Common myeloid progenitor, CD34-positive (primary cell): Measurements from ENCODE around the gene C1QTNF9.
"Not testable (repeated sequence)": the region's sequence is repeated elsewhere in the genome, so short reads cannot be mapped to it uniquely, and the experiment has no call there.

Experiments
- CTCF ChIA-PET: fragments of 350-600 bp; sonication (Branson Sonifier 250); formaldehyde crosslinking; loops from one replicate; lab custom pipeline; 2021; ENCODE audit warnings: antibody characterized with exemption; lab: Charles Lee
- POLR2A ChIA-PET: fragments of 350-600 bp; sonication (Branson Sonifier 250); formaldehyde crosslinking; loops from one replicate; lab custom pipeline; 2021; ENCODE audit warnings: antibody characterized with exemption; lab: Charles Lee
- DNase-seq, 3 donors: peaks; one replicate each; pipeline versions ENCODE4 v3.0.0 to v3.0.0-alpha.2; 2013
- H3K27ac ChIP-seq, 2 experiments: 1 replicate in 1 of 2; 2 replicates in 1 of 2; pipeline ENCODE4 v1.7.0; 2013; ENCODE audit warnings: inconsistent platforms in 2 of 2, low read length in 2 of 2, mild to moderate bottlenecking in 2 of 2, low read depth in 1 of 2, moderate library complexity in 1 of 2; ENCODE audit not compliant: severe bottlenecking in 2 of 2, insufficient read depth in 1 of 2, poor library complexity in 1 of 2
- H3K27me3 ChIP-seq, 5 experiments: replicated peaks in 2 of 5; 1 replicate in 3 of 5; 2 replicates in 2 of 5; pipeline versions ENCODE4 v1.6.1 to v1.7.0; 2013; ENCODE audit warnings: low read length in 4 of 5, mild to moderate bottlenecking in 2 of 5, moderate library complexity in 2 of 5, inconsistent platforms in 1 of 5; ENCODE audit not compliant: insufficient read depth in 5 of 5, control insufficient read depth in 4 of 5
- H3K36me3 ChIP-seq, 4 experiments: 1 replicate in 2 of 4; 2 replicates in 2 of 4; pipeline versions ENCODE4 v1.6.1 to v1.7.0; 2013; ENCODE audit warnings: low read length in 3 of 4, control low read depth in 1 of 4, mild to moderate bottlenecking in 1 of 4; ENCODE audit not compliant: control insufficient read depth in 4 of 4, insufficient read depth in 4 of 4
- H3K4me1 ChIP-seq, 4 experiments: 1 replicate in 3 of 4; 2 replicates in 1 of 4; pipeline versions ENCODE4 v1.6.1 to v1.7.1; 2013; ENCODE audit warnings: low read length in 3 of 4, mild to moderate bottlenecking in 3 of 4, control low read depth in 1 of 4, inconsistent platforms in 1 of 4, moderate library complexity in 1 of 4; ENCODE audit not compliant: control insufficient read depth in 4 of 4, insufficient read depth in 4 of 4; ENCODE audit errors: control extremely low read depth in 1 of 4
- H3K4me3 ChIP-seq, 7 experiments: 1 replicate in 4 of 7; 2 replicates in 3 of 7; pipeline versions ENCODE4 v1.5.1 to v1.7.0; 2013; ENCODE audit warnings: mild to moderate bottlenecking in 7 of 7, low read length in 6 of 7, moderate library complexity in 6 of 7, inconsistent platforms in 2 of 7, low read depth in 2 of 7, control low read depth in 1 of 7; ENCODE audit not compliant: insufficient read depth in 4 of 7, control insufficient read depth in 1 of 7; ENCODE audit errors: extremely low read depth in 1 of 7
- H3K9me3 ChIP-seq, 5 experiments: 1 replicate in 4 of 5; 2 replicates in 1 of 5; pipeline versions ENCODE4 v1.6.1 to v1.7.1; 2013; ENCODE audit warnings: low read length in 4 of 5, mild to moderate bottlenecking in 2 of 5, inconsistent platforms in 1 of 5, low read depth in 1 of 5, moderate library complexity in 1 of 5; ENCODE audit not compliant: control insufficient read depth in 4 of 5, insufficient read depth in 2 of 5; ENCODE audit errors: control extremely low read depth in 1 of 5
- WGBS: methylation state at CpG from one replicate; pipeline ENCODE4 v1.1.5; 2013; ENCODE audit not compliant: insufficient coverage; 5-methylcytosine and 5-hydroxymethylcytosine counted together

The C1QTNF9 gene

GRCh38 chr13:24327598-24327997, 18.2 kb downstream of the C1QTNF9 start:
- H3K27ac ChIP-seq, CTCF ChIA-PET, H3K36me3 ChIP-seq, DNase-seq, H3K9me3 ChIP-seq, H3K4me1 ChIP-seq, POLR2A ChIA-PET: not testable (repeated sequence)
- Histone ChIP-seq H3K4me3 (peak overlapping the region in 2 of 7 experiments; percentile 28 to 51), H3K27me3 (peaks cover 0 to 18% (median 5%) of the 10 kb centered on the region in 5 experiments)
- 72% methylated on average over 18 of the region's 23 CpGs for WGBS

GRCh38 chr13:24328145-24328544, 18.8 kb downstream of the C1QTNF9 start:
- peaks cover 0 to 2% (median 0%) of the 10 kb centered on the region in 4 experiments for H3K4me1 ChIP-seq
- 48% methylated on average over 18 of the region's 38 CpGs for WGBS
- H3K36me3 ChIP-seq: no peaks in the 10 kb centered on the region
- H3K27ac ChIP-seq: no peak overlapping the region
- ChIA-PET CTCF (no interaction called here), POLR2A (no interaction called here)
- peak in 2 of 3 donors; percentile 43 for DNase-seq
- H3K9me3 ChIP-seq: no peaks in the 10 kb centered on the region
- peak overlapping the region in 4 of 7 experiments; percentile 28 to 51 (median 43) for H3K4me3 ChIP-seq
- H3K27me3 ChIP-seq: peaks cover 0 to 18% (median 5%) of the 10 kb centered on the region in 5 experiments

DNA sequence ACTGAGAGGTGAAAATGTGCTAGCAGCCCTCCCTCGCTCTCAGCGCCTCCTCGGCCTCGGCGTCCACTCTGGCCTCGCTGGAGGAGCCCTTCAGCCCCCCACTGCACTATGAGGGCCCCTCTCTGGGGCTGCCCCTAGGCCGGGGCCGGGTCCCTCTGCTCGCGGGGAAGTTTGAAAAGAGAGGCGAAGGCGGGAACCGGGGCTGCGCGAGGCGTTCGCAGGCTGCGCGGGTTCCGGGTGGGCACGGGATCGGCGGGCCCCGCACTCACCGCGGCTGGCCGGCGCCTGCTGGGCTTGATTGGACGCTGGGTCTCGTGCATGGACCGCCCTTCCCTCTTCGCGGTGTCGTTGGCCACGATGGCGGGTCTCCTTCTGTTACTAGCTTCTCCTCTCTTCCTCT, 29.3 kb downstream of the C1QTNF9 start:
- ChIA-PET POLR2A (no interaction called here), CTCF (no interaction called here)
- Histone ChIP-seq H3K4me1 (no peaks in the 10 kb centered on the region), H3K9me3 (peaks cover 0 to 4% (median 0%) of the 10 kb centered on the region in 5 experiments), H3K27me3 (peaks cover 0 to 16% (median 0%) of the 10 kb centered on the region in 5 experiments), H3K4me3 (no peak overlapping the region), H3K36me3 (no peaks in the 10 kb centered on the region), H3K27ac (no peak overlapping the region)
- 95% methylated on average over 32 of the region's 36 CpGs for WGBS
- DNase-seq: no peak

GRCh38 chr13:24339937-24340607, 30.7 kb downstream of the C1QTNF9 start:
- POLR2A ChIA-PET: no interaction called here
- Histone ChIP-seq H3K36me3 (no peaks in the 10 kb centered on the region), H3K27ac (no peak overlapping the region), H3K9me3 (peaks cover 0 to 4% (median 0%) of the 10 kb centered on the region in 5 experiments), H3K4me3 (no peak overlapping the region), H3K4me1 (no peaks in the 10 kb centered on the region), H3K27me3 (peaks cover 0 to 16% (median 0%) of the 10 kb centered on the region in 5 experiments)
- CTCF ChIA-PET: no interaction called here
- 80% methylated on average over 17 of the region's 35 CpGs for WGBS
- no peak for DNase-seq

DNA sequence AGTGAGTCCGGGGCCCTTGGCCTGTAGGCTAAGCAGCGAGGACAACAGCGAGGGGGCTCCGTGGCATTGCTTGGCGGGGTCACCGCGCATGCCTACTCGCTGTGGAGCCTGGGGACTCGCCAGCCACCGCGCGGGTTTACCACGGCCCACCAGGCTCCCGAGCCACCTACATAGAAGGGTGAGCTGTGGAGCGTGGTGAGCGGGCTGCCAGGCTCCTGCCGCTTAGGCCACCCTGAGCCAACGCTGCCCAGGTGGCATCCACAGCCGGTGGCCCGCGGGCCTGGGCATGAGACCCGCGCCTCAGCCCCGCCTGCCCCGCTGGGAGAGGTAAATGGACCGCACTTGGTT, 31.2 kb downstream of the C1QTNF9 start:
- H3K27ac ChIP-seq: no peak overlapping the region
- POLR2A ChIA-PET: no interaction called here
- H3K9me3 ChIP-seq: peaks cover 0 to 4% (median 0%) of the 10 kb centered on the region in 5 experiments
- no peak overlapping the region for H3K4me3 ChIP-seq
- H3K36me3 ChIP-seq: no peaks in the 10 kb centered on the region
- DNase-seq: no peak
- CTCF ChIA-PET: no interaction called here
- WGBS: 80% methylated on average over 26 of the region's 26 CpGs
- peaks cover 0 to 16% (median 0%) of the 10 kb centered on the region in 5 experiments for H3K27me3 ChIP-seq
- H3K4me1 ChIP-seq: no peaks in the 10 kb centered on the region

- Histone ChIP-seq H3K4me1 (no peaks in the 10 kb centered on the region), H3K27me3 (peaks cover 0 to 16% (median 0%) of the 10 kb centered on the region in 5 experiments), H3K9me3 (peaks cover 0 to 4% (median 0%) of the 10 kb centered on the region in 5 experiments), H3K36me3 (no peaks in the 10 kb centered on the region), H3K27ac (no peak overlapping the region), H3K4me3 (no peak overlapping the region)
- ChIA-PET CTCF (interaction anchor here (1.1 kb wide), 1 partner anchor 26 kb away, joined by 3 read pairs; no protein-coding TSS in a partner anchor), POLR2A (no interaction called here)
- DNase-seq: peak in 1 of 3 donors; percentile 6
- WGBS: 63% methylated on average over 2 of the region's 3 CpGs
Measured at GRCh38 chr13:24341439-24341838, 32.1 kb downstream of the C1QTNF9 start.

- Histone ChIP-seq H3K4me1 (no peaks in the 10 kb centered on the region), H3K27ac (no peak overlapping the region), H3K27me3 (peaks cover 0 to 2% (median 0%) of the 10 kb centered on the region in 5 experiments), H3K4me3 (no peak overlapping the region), H3K36me3 (no peaks in the 10 kb centered on the region), H3K9me3 (no peaks in the 10 kb centered on the region)
- DNase-seq: no peak
- 95% methylated on average over 5 of the region's 5 CpGs for WGBS
- ChIA-PET POLR2A (no interaction called here), CTCF (no interaction called here)
Measured at GRCh38 chr13:24348385-24348784, 39.0 kb downstream of the C1QTNF9 start.
